Thoracic aorta endothelial cell (primary cell): ENCODE data around the gene GAB4. TPM values are rescaled to one million over a fixed set of nuclear protein-coding genes. Genes with fewer than 3 reads are reported as not detected.

Source experiments
- total RNA-seq: library from RNA; depleted of rRNA; stranded (reverse); fragments of >200 nt; gene quantifications from 2 replicates; pipeline ENCODE4 v1.2.3, GENCODE V29; 2012

Gene GAB4, protein sequence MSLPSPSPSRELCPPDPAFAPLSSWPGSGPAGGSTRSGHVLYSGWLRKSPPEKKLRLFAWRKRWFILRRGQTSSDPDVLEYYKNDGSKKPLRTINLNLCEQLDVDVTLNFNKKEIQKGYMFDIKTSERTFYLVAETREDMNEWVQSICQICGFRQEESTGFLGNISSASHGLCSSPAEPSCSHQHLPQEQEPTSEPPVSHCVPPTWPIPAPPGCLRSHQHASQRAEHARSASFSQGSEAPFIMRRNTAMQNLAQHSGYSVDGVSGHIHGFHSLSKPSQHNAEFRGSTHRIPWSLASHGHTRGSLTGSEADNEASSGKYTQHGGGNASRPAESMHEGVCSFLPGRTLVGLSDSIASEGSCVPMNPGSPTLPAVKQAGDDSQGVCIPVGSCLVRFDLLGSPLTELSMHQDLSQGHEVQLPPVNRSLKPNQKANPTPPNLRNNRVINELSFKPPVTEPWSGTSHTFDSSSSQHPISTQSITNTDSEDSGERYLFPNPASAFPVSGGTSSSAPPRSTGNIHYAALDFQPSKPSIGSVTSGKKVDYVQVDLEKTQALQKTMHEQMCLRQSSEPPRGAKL
- total RNA-seq = not detected in 2 replicates

DNA sequence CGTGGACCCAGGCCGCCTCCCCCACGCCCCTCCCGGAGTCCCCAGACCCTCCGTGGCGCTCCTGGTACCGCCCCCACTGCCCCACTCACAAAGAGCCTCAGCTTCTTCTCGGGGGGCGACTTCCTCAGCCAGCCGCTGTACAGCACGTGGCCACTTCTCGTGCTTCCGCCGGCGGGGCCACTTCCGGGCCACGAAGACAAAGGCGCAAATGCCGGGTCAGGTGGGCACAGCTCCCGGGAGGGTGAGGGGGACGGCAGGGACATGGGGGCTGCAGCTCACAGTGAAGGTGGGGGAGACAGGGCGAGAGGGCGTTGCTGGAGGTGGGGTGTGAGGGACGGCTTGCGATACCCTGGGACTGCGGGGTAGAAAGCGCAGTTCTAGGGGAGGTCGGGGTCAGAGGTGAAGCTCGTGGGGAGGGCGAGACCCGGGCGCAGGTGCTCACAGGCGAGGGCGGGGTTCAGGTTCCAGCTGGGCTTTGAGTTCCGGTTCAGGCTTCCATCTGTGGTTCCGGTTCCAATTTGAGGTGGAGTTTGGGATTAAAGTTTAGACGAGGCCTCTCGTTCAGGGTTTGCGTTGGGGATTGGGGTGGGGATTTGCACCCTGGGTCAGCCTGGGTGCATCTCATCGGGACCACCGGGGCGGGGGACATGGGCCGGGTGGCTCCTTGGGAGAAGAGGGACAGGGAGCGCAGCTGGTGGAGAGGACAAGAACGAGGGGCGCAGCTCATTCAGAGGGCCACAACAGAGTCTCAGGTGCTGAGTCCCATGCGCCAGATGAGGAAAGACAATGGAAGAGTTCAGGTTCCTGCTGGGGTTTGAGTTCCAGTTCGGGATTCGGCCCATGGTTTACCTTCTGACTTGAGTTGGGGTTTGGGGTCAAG is at the start of gene GAB4:
Gene GAB4 (minus strand): TSS at position 371 of the 880 bp plus-strand sequence. CDS start 108 bp downstream, at position 263.

Other genes starting within 250 kb of the GAB4 start
- gene XKR3, start 182.8 kb downstream of the GAB4 start, total RNA-seq = not detected in 2 replicates
- gene IL17RA, start 76.8 kb upstream of the GAB4 start, total RNA-seq = 13.0 and 15.1 TPM in 2 replicates
- 0.50 and 0.53 TPM in 2 replicates for gene TMEM121B, start 113.1 kb upstream of the GAB4 start, total RNA-seq
- gene HDHD5, start 151.1 kb upstream of the GAB4 start, total RNA-seq = 39.2 and 42.2 TPM in 2 replicates
- gene ADA2, start 211.2 kb upstream of the GAB4 start, total RNA-seq = 6.5 TPM in 2 replicates